Cardiac fibroblast (primary cell): ENCODE data around the gene CT83.
A peak's percentile ranks its signal among the peaks of the same experiment; 100 is the strongest.

Source experiments
- DNase-seq, 2 donors: peaks; one replicate each; pipeline versions ENCODE4 v3.0.0 to v3.0.0-alpha.2; 2010; ENCODE audit warnings: low read depth in 2 of 2
- H3K4me3 ChIP-seq, 2 donors: replicated peaks in 1 of 2; 1 replicate in 1 of 2; 2 replicates in 1 of 2; pipeline ENCODE4 v1.5.1; 2011; ENCODE audit warnings: low read depth in 2 of 2, low read length in 2 of 2, mild to moderate bottlenecking in 2 of 2, moderate library complexity in 1 of 2
- CTCF ChIP-seq: IDR thresholded peaks from one replicate; pipeline ENCODE4 v1.5.1; 2011; ENCODE audit warnings: low read depth, mild to moderate bottlenecking, low read length, inconsistent platforms

The CT83 gene, protein sequence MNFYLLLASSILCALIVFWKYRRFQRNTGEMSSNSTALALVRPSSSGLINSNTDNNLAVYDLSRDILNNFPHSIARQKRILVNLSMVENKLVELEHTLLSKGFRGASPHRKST

DNA sequence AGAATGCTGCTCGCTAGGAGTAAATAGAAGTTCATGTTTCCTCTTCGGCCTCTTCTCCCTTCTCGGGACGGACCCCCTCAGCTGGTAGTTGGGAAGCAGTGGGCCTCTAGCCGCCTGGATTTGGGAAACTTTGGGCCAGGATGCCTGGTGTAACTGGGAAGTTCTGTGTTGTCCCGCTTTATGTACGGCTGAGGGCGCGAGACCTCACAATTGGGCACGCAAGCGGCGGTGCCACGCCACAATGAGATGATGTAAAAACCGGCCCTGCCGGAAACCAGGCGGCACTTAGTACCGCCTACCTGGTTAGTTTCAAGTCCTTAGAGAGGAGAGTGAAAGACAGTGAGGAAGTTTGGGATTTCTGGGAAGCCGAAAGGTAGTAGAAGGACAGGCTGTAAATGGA lies at the start of gene CT83:
TSS of gene CT83 (minus strand) at position 155 of the 400 bp plus-strand sequence. CDS start at position 35, 120 bp downstream.
- H3K4me3 ChIP-seq: no peak within 1 kb of the TSS
- no peak for DNase-seq
- no peak for TF ChIP-seq CTCF

DNA sequence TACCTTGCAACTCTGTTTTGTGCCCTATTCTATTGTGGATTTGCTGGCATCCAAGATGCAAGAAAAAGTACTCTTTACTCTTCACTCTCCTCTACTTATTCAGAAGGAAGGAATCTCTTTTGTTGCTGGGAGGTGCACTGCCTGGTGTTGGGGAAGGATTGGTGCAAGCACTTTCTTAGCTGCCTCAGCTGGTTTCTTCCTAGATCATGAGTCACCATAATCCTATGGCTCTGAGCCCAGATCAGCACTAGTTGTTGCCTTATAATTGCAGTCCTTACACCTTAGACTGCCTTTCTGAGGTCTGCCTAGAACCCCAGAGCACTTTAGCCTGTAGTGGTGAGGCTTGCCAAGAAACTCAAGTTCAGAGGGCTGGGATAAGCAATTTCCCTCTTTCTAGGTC lies 37.0 kb upstream of the CT83 start:
- H3K4me3 ChIP-seq: no peak overlapping the region
- DNase-seq: peak; percentile 37 to 52
- TF ChIP-seq CTCF: no peak

DNA sequence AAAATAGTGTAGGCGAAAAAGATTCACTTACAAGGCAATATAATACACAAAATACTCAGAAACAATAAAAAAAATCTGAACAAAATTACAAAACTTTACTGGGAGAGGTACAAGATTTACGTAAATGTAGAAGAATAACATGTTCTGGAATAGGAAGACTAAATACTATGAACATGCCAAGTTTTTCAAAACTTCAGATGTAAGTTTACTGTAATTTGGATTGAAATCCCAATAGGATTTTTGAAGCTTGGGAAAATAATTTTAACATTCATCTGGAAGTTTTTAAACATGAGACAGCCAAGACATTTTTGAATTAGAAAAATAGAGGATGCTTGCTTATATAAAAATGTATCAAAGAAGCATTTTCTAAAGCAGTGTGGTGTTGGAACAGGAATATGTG lies 30.5 kb upstream of the CT83 start:
- DNase-seq: no peak
- H3K4me3 ChIP-seq: no peak overlapping the region
- no peak for TF ChIP-seq CTCF

DNA sequence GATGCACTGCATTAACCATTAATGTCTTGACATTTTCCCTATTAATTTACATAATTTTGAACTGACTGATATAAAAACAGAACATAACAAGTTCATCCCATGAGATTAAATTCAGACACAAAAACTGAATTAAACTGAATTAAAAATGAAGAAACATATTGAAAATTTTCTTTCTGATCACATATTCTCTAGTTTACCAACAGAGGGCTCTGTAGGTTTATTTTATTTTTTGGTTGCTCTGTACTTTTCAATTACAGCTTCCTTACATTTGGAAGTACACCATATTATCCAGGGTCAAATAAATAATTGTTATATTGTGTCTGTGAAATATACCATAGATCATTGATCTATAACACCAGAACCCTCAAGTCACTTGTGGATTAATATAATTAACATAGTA lies 27.3 kb upstream of the CT83 start:
- peak; percentile 2 to 4 for DNase-seq
- peak; percentile 12 for TF ChIP-seq CTCF
- H3K4me3 ChIP-seq: no peak overlapping the region

GRCh38 chrX:116480059-116480458 lies 17.3 kb upstream of the CT83 start:
- no peak for TF ChIP-seq CTCF

GRCh38 chrX:116449156-116449555 lies 13.6 kb downstream of the CT83 start:
- no peak overlapping the region for H3K4me3 ChIP-seq
- no peak for TF ChIP-seq CTCF
- peak; percentile 6 to 8 for DNase-seq

More at GRCh38 chrX:116480059-116480458, 17.3 kb upstream of the CT83 start:
- no peak overlapping the region for H3K4me3 ChIP-seq
- DNase-seq: no peak

- DNase-seq: no peak
- TF ChIP-seq CTCF: no peak
Observed at GRCh38 chrX:116436358-116436816, 26.4 kb downstream of the CT83 start, which contains the start of gene SLC6A14. Gene SLC6A14 (plus strand): TSS chrX:116436606. CDS start chrX:116436710, 104 bp downstream.

More at GRCh38 chrX:116436358-116436816, 26.4 kb downstream of the CT83 start, which contains the start of gene SLC6A14:
- no peak within 1 kb of the TSS for H3K4me3 ChIP-seq
